Measurements from ENCODE around the gene HAUS3. TPM values are rescaled to one million over a fixed set of nuclear protein-coding genes. Genes with fewer than 3 reads are reported as not detected.
A peak's percentile ranks its signal among the peaks of the same experiment; 100 is the strongest.

HAUS3 gene
- total RNA-seq, 4 donors from 2014 or later: 7.6 to 17.9 (median 11.8) TPM

GRCh38 chr4:2250357-2251072 is 8.6 kb upstream of the HAUS3 start:
- peaks cover 21% of the 10 kb centered on the region for H3K4me1 ChIP-seq
- no peak overlapping the region for H3K27ac ChIP-seq
- H3K27me3 ChIP-seq: no peaks in the 10 kb centered on the region
- H3K36me3 ChIP-seq: peaks cover 79% of the 10 kb centered on the region
- no peak overlapping the region for H3K4me3 ChIP-seq
- DNase-seq (ENCODE audit: low spot score in 2 of 2): peak; percentile 58 to 67
- 91% methylated on average over 17 of the region's 30 CpGs for WGBS
- H3K9me3 ChIP-seq: no peaks in the 10 kb centered on the region
- TF ChIP-seq POLR2A (IDR thresholded peaks at IDR 0.05): no peak
- TF ChIP-seq CTCF (IDR thresholded peaks at IDR 0.05): no peak
- no peak for TF ChIP-seq EP300 (IDR thresholded peaks at IDR 0.05)
- no peak for TF ChIP-seq POLR2AphosphoS5 (IDR thresholded peaks at IDR 0.05)

GRCh38 chr4:2249526-2250356 is 7.8 kb upstream of the HAUS3 start:
- H3K36me3 ChIP-seq: peaks cover 72% of the 10 kb centered on the region

GRCh38 chr4:2248821-2249261 is 6.9 kb upstream of the HAUS3 start:
- TF ChIP-seq EP300 (IDR thresholded peaks at IDR 0.05): no peak
- no peak for TF ChIP-seq POLR2AphosphoS5 (IDR thresholded peaks at IDR 0.05)
- TF ChIP-seq CTCF (IDR thresholded peaks at IDR 0.05): no peak
- no peak for TF ChIP-seq POLR2A (IDR thresholded peaks at IDR 0.05)
- WGBS: 61% methylated on average over 2 of the region's 10 CpGs
- DNase-seq (ENCODE audit: low spot score in 2 of 2): peak in 1 of 2 donors; percentile 77
- H3K4me1 ChIP-seq: peaks cover 19% of the 10 kb centered on the region
- no peak overlapping the region for H3K4me3 ChIP-seq
- H3K36me3 ChIP-seq: peaks cover 65% of the 10 kb centered on the region
- no peaks in the 10 kb centered on the region for H3K27me3 ChIP-seq
- no peak overlapping the region for H3K27ac ChIP-seq
- no peaks in the 10 kb centered on the region for H3K9me3 ChIP-seq

More at GRCh38 chr4:2249526-2250356, 7.8 kb upstream of the HAUS3 start:
- WGBS: 84% methylated on average over 11 of the region's 26 CpGs
- Histone ChIP-seq H3K4me1 (peaks cover 20% of the 10 kb centered on the region), H3K27me3 (no peaks in the 10 kb centered on the region), H3K27ac (no peak overlapping the region), H3K4me3 (no peak overlapping the region), H3K9me3 (no peaks in the 10 kb centered on the region)
- TF ChIP-seq CTCF (IDR thresholded peaks at IDR 0.05) (no peak), POLR2A (IDR thresholded peaks at IDR 0.05) (no peak), POLR2AphosphoS5 (IDR thresholded peaks at IDR 0.05) (no peak), EP300 (IDR thresholded peaks at IDR 0.05) (no peak)
- DNase-seq (ENCODE audit: low spot score in 2 of 2): peak; percentile 50 to 63

GRCh38 chr4:2248044-2248780 is 6.3 kb upstream of the HAUS3 start:
- Histone ChIP-seq H3K27me3 (no peaks in the 10 kb centered on the region), H3K9me3 (no peaks in the 10 kb centered on the region), H3K4me1 (peaks cover 15% of the 10 kb centered on the region), H3K27ac (no peak overlapping the region), H3K36me3 (peaks cover 59% of the 10 kb centered on the region), H3K4me3 (no peak overlapping the region)
- DNase-seq (ENCODE audit: low spot score in 2 of 2): peak; percentile 53 to 72
- WGBS: 75% methylated on average over 12 of the region's 21 CpGs
- TF ChIP-seq POLR2A (IDR thresholded peaks at IDR 0.05) (no peak), CTCF (IDR thresholded peaks at IDR 0.05) (no peak), POLR2AphosphoS5 (IDR thresholded peaks at IDR 0.05) (no peak), EP300 (IDR thresholded peaks at IDR 0.05) (no peak)
